Natural killer cell (primary cell): ENCODE measurements around the gene FBXL16. TPM values are rescaled to one million over a fixed set of nuclear protein-coding genes. Genes with fewer than 3 reads are reported as not detected.
A peak's percentile ranks its signal among the peaks of the same experiment; 100 is the strongest.

Experiments used
- ATAC-seq, 3 donors: fragments of 150-1000 bp in 2 of 3; fragments of 200-7000 bp in 1 of 3; cut with Tn5 transposase; 1 replicate in 1 of 3; 2 replicates in 2 of 3; pipeline ENCODE4 v1.10.0; 2021; ENCODE audit warnings: mild to moderate bottlenecking in 2 of 3, moderate library complexity in 2 of 3
- DNase-seq, 2 donors: peaks; one replicate each; pipeline versions ENCODE4 v3.0.0 to v3.0.0-alpha.2; 2013 to 2021; ENCODE audit warnings: mixed read lengths in 1 of 2
- H3K27ac ChIP-seq: one replicate; pipeline ENCODE4 v1.5.1; 2013; ENCODE audit warnings: mild to moderate bottlenecking, low read length
- H3K27me3 ChIP-seq: one replicate; pipeline ENCODE4 v1.6.1; 2013; ENCODE audit warnings: low read length; ENCODE audit not compliant: control insufficient read depth, insufficient read depth
- H3K36me3 ChIP-seq: one replicate; pipeline ENCODE4 v1.6.1; 2013; ENCODE audit warnings: low read length; ENCODE audit not compliant: control insufficient read depth, insufficient read depth
- H3K4me1 ChIP-seq: one replicate; pipeline ENCODE4 v1.6.1; 2013; ENCODE audit warnings: low read length; ENCODE audit not compliant: control insufficient read depth, insufficient read depth
- H3K4me3 ChIP-seq: one replicate; pipeline ENCODE4 v1.5.1; 2013; ENCODE audit warnings: low read length
- H3K9me3 ChIP-seq: one replicate; pipeline ENCODE4 v1.6.1; 2013; ENCODE audit warnings: low read length; ENCODE audit not compliant: control insufficient read depth, insufficient read depth
- H3K27ac Mint-ChIP-seq, 2 donors: one replicate each; pipeline ENCODE4 v1.8.0; 2022; ENCODE audit warnings: mild to moderate bottlenecking in 2 of 2, mixed read lengths in 2 of 2, moderate library complexity in 1 of 2
- H3K27me3 Mint-ChIP-seq, 2 donors: one replicate each; pipeline ENCODE4 v1.8.0; 2022; ENCODE audit warnings: low read depth in 2 of 2, mixed read lengths in 2 of 2
- H3K36me3 Mint-ChIP-seq: one replicate; pipeline ENCODE4 v1.8.0; 2022; ENCODE audit warnings: mixed read lengths
- H3K4me1 Mint-ChIP-seq, 2 donors: one replicate each; pipeline ENCODE4 v1.8.0; 2022; ENCODE audit warnings: mixed read lengths in 2 of 2
- H3K4me3 Mint-ChIP-seq: one replicate; pipeline ENCODE4 v1.8.0; 2022; ENCODE audit warnings: mild to moderate bottlenecking, moderate library complexity, mixed read lengths
- H3K9me3 Mint-ChIP-seq, 2 donors: one replicate each; pipeline ENCODE4 v1.8.0; 2022; ENCODE audit warnings: mixed read lengths in 2 of 2
- CTCF ChIP-seq: fragments of 200-600 bp; IDR thresholded peaks from one replicate; pipeline ENCODE4 v1.8.0; 2022; ENCODE audit warnings: antibody characterized with exemption
- WGBS: methylation state at CpG from one replicate; pipeline ENCODE4 v1.1.7; 2013; ENCODE audit warnings: missing lambda C conversion rate; ENCODE audit not compliant: insufficient coverage; 5-methylcytosine and 5-hydroxymethylcytosine counted together
- intact Hi-C: fragments of 100-400 bp; cut with micrococcal nuclease; formaldehyde crosslinking; loops from one replicate; pipeline ENCODE4 v1.14.2; 2022
- total RNA-seq, 4 donors: library from RNA; stranded (reverse); fragments of 120-200 nt in 1 of 4; gene quantifications; one replicate each; pipeline versions ENCODE4 v1.2.3 to v1.2.4, GENCODE V29; 2013 to 2022

FBXL16 gene
- total RNA-seq, 3 donors from 2014 or later (not counting 1 experiment from before 2014, with no cell fraction given): 0.48 to 0.79 TPM; not detected in 1

GRCh38 chr16:695355-696089 lies 10.1 kb downstream of the FBXL16 start:
- Mint-ChIP-seq H3K4me1 (peaks cover 4 to 12% of the 10 kb centered on the region in 2 donors), H3K4me3 (peak overlapping the region; percentile 49), H3K9me3 (no peaks in the 10 kb centered on the region), H3K36me3 (no peaks in the 10 kb centered on the region), H3K27ac (no peak overlapping the region), H3K27me3 (peaks cover 0 to 17% of the 10 kb centered on the region in 2 donors)
- H3K36me3 ChIP-seq: no peaks in the 10 kb centered on the region
- peaks cover 36% of the 10 kb centered on the region for H3K27me3 ChIP-seq
- no peak for TF ChIP-seq CTCF
- peaks cover 3% of the 10 kb centered on the region for H3K9me3 ChIP-seq
- peak; percentile 41 to 62 (median 53) for ATAC-seq
- WGBS: 2% methylated on average over 71 of the region's 71 CpGs
- peaks cover 43% of the 10 kb centered on the region for H3K4me1 ChIP-seq
- intact Hi-C loops: no loop called here
- H3K27ac ChIP-seq: no peak overlapping the region
- peak in 1 of 2 donors; percentile 81 for DNase-seq
- H3K4me3 ChIP-seq: peak overlapping the region; percentile 38

GRCh38 chr16:694863-695354 lies 10.7 kb downstream of the FBXL16 start:
- Histone ChIP-seq H3K4me1 (peaks cover 41% of the 10 kb centered on the region), H3K27ac (no peak overlapping the region), H3K9me3 (no peaks in the 10 kb centered on the region), H3K27me3 (peaks cover 32% of the 10 kb centered on the region), H3K36me3 (no peaks in the 10 kb centered on the region), H3K4me3 (peak overlapping the region; percentile 24)
- no peaks in the 10 kb centered on the region for H3K9me3 Mint-ChIP-seq
- no peak overlapping the region for H3K27ac Mint-ChIP-seq
- ATAC-seq (no peak), DNase-seq (no peak)
- no peak for TF ChIP-seq CTCF
- H3K4me1 Mint-ChIP-seq: peaks cover 10 to 17% of the 10 kb centered on the region in 2 donors
- peaks cover 0 to 14% of the 10 kb centered on the region in 2 donors for H3K27me3 Mint-ChIP-seq
- 1% methylated on average over 37 of the region's 37 CpGs for WGBS
- H3K36me3 Mint-ChIP-seq: no peaks in the 10 kb centered on the region
- no peak overlapping the region for H3K4me3 Mint-ChIP-seq
- intact Hi-C loops: no loop called here

- H3K4me3 Mint-ChIP-seq: peak overlapping the region; percentile 53
- H3K4me3 ChIP-seq: peak overlapping the region; percentile 24
- DNase-seq (peak in 1 of 2 donors; percentile 53), ATAC-seq (no peak)
- no peaks in the 10 kb centered on the region for H3K36me3 ChIP-seq
- peaks cover 32% of the 10 kb centered on the region for H3K27me3 ChIP-seq
- no peaks in the 10 kb centered on the region for H3K9me3 ChIP-seq
- no peak for TF ChIP-seq CTCF
- H3K4me1 Mint-ChIP-seq: peaks cover 10 to 21% of the 10 kb centered on the region in 2 donors
- H3K27ac ChIP-seq: no peak overlapping the region
- no peak overlapping the region for H3K27ac Mint-ChIP-seq
- no peaks in the 10 kb centered on the region for H3K9me3 Mint-ChIP-seq
- peaks cover 0 to 14% of the 10 kb centered on the region in 2 donors for H3K27me3 Mint-ChIP-seq
- H3K4me1 ChIP-seq: peaks cover 41% of the 10 kb centered on the region
- WGBS: 2% methylated on average over 64 of the region's 64 CpGs
- intact Hi-C loops: no loop called here
- H3K36me3 Mint-ChIP-seq: no peaks in the 10 kb centered on the region
Measured at GRCh38 chr16:694187-694862, 11.3 kb downstream of the FBXL16 start.
